Left lung (tissue), 10 donors: ENCODE measurements around the gene ADAM19. TPM values are rescaled to one million over a fixed set of nuclear protein-coding genes. Genes with fewer than 3 reads are reported as not detected.

ENCODE experiments used
- ATAC-seq: fragments of 200-7000 bp; cut with Tn5 transposase; one replicate; pipeline ENCODE4 v1.9.1; 2020; ENCODE audit warnings: moderate library complexity
- DNase-seq, 4 donors: peaks; one replicate each; pipeline ENCODE4 v3.0.0-alpha.2; 2013 to 2020
- H3K27ac ChIP-seq, 2 donors: fragments of 200-600 bp; sonication (generic) in 1 of 2; one replicate each; pipeline versions ENCODE4 v1.5.0 to v1.8.0; 2020 to 2021
- H3K27me3 ChIP-seq, 2 donors: fragments of 200-600 bp; sonication (generic) in 1 of 2; one replicate each; pipeline versions ENCODE4 v1.5.0 to v1.8.0; 2020 to 2021
- H3K36me3 ChIP-seq, 2 donors: fragments of 200-600 bp; sonication (generic) in 1 of 2; one replicate each; pipeline versions ENCODE4 v1.5.0 to v1.8.0; 2020 to 2021
- H3K4me1 ChIP-seq, 2 donors: fragments of 200-600 bp; one replicate each; pipeline ENCODE4 v1.8.0; 2021
- H3K4me3 ChIP-seq, 2 donors: fragments of 200-600 bp; sonication (generic) in 1 of 2; one replicate each; pipeline versions ENCODE4 v1.5.0 to v1.8.0; 2020 to 2021; ENCODE audit warnings: mild to moderate bottlenecking in 1 of 2
- H3K9me3 ChIP-seq, 2 donors: fragments of 200-600 bp; sonication (generic) in 1 of 2; one replicate each; pipeline versions ENCODE4 v1.5.0 to v1.8.0; 2020 to 2021
- intact Hi-C, 2 donors: fragments of 100-400 bp; cut with DNase I; formaldehyde crosslinking; loops; one replicate each; pipeline versions ENCODE4 v1.11.2 to v1.14.2; 2022
- polyA plus RNA-seq, 6 donors: library from polyadenylated mRNA; unstranded; fragments of 120-200 nt; gene quantifications; one replicate each; pipeline ENCODE4 v1.2.1, GENCODE V29; 2013; ENCODE audit not compliant: insufficient read length in 6 of 6
- total RNA-seq, 2 donors: library from RNA; stranded (reverse); fragmentation: NEBNext Ultra II Directional; extraction: Animal tissue kit (Norgen Biotek cat#: 25700); gene quantifications; one replicate each; pipeline ENCODE4 v1.2.1, GENCODE V29; 2021
- TF ChIP-seq, protein P1 (sequence below), 2 donors: fragments of 200-600 bp; sonication (generic) in 1 of 2; IDR thresholded peaks; one replicate each; pipeline versions ENCODE4 v1.5.0 to v1.8.0; 2021; ENCODE audit warnings: antibody characterized with exemption in 2 of 2
- donor health status: DM: no; HTN: yes; CAD: no.
- donor health status: DM: no; HTN: no; CAD: no.

ADAM19 gene
- total and polyA plus RNA-seq, 8 donors = 14.9 to 21.5 (median 19.2) TPM

DNA sequence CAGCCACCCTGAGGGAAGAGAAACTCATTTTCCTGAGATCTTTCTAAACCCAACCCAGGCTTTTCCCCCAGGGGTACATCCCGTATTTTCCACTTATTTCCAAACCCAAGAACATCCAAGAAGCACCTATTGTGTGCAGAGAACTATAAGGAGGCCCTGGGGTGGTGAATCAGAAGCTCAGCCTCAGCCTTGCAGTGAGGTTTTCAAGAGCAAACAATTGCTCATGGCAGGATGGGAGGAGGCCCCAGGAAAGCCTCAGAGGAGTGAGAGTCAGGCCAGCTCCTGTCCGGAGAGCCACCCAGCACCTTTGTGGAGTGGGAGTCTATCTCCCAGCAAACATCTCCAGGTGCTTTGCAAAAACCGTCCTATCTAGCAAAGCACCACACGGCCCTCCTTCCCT, 96.4 kb downstream of the ADAM19 start:
- intact Hi-C loops = no loop called here
- Histone ChIP-seq H3K4me3 (no peak overlapping the region), H3K27me3 (no peaks in the 10 kb centered on the region), H3K36me3 (peaks cover 0 to 43% of the 10 kb centered on the region in 2 donors), H3K27ac (no peak overlapping the region), H3K9me3 (no peaks in the 10 kb centered on the region), H3K4me1 (peaks cover 0 to 5% of the 10 kb centered on the region in 2 donors)
- no peak for ATAC-seq
- DNase-seq = no peak
- TF ChIP-seq, protein P1, sequence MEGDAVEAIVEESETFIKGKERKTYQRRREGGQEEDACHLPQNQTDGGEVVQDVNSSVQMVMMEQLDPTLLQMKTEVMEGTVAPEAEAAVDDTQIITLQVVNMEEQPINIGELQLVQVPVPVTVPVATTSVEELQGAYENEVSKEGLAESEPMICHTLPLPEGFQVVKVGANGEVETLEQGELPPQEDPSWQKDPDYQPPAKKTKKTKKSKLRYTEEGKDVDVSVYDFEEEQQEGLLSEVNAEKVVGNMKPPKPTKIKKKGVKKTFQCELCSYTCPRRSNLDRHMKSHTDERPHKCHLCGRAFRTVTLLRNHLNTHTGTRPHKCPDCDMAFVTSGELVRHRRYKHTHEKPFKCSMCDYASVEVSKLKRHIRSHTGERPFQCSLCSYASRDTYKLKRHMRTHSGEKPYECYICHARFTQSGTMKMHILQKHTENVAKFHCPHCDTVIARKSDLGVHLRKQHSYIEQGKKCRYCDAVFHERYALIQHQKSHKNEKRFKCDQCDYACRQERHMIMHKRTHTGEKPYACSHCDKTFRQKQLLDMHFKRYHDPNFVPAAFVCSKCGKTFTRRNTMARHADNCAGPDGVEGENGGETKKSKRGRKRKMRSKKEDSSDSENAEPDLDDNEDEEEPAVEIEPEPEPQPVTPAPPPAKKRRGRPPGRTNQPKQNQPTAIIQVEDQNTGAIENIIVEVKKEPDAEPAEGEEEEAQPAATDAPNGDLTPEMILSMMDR (IDR thresholded peaks at IDR 0.05) = no peak

DNA sequence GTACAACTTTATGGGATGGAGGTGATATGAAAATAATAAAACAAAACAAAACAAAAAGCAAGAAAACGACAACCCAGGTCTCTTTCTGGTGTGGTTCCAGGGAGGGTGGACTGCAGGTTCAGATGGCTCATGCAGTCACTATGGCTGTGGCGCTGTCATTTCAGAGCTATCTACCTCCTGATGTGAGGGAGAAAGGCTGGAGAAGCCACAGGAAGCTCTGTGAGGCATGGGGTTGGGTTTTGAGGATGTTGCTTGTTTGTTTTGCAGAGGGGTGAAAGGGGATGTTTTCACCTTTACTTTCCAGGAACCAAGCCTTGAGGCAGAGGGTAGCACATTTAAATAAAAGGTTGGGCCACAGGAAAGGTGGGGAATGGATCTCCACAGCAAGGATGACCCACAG, 96.8 kb downstream of the ADAM19 start:
- intact Hi-C loops = no loop called here
- no peak overlapping the region for H3K27ac ChIP-seq
- TF ChIP-seq, protein P1 (IDR thresholded peaks at IDR 0.05) = no peak
- no peaks in the 10 kb centered on the region for H3K9me3 ChIP-seq
- no peak overlapping the region for H3K4me3 ChIP-seq
- no peak for DNase-seq
- peaks cover 0 to 39% of the 10 kb centered on the region in 2 donors for H3K36me3 ChIP-seq
- H3K4me1 ChIP-seq = peaks cover 0 to 5% of the 10 kb centered on the region in 2 donors
- ATAC-seq = no peak
- H3K27me3 ChIP-seq = no peaks in the 10 kb centered on the region

DNA sequence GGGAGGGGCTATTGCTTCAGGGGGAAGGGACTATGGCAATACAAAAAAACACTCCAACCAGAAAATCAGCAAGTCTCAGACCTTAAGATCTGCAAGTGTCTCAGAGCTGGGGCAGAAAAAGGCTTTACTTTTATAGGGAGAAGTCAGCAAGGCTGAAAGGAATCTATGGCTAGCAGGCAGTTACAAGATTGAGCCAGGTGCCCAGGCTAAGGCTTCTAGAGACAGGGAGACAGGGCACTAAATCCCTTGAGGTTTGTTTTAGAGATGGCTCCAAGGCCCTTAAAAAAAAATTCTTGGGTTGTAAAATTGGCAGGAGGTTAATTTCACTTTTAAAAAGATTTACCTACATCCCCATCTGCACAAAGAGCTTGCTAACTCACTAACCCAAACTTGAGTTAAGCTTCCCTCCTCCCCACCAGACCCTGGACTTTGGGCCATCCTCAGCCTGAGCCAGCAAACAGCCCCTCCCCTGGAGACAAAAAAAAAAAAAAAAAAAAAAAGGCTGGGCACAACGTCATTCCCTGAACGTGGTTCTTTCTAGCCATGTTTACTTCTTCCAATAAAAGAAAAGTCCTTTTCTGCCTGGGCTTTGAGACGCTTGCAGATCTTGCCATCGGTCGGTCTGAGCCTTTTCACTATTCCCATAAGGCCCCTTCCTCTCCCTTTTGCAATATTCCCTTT, 97.6 kb downstream of the ADAM19 start:
- DNase-seq = no peak
- H3K36me3 ChIP-seq = peaks cover 0 to 31% of the 10 kb centered on the region in 2 donors
- H3K9me3 ChIP-seq = no peaks in the 10 kb centered on the region
- intact Hi-C loops = no loop called here
- H3K4me1 ChIP-seq = peaks cover 0 to 13% of the 10 kb centered on the region in 2 donors
- no peak overlapping the region for H3K4me3 ChIP-seq
- no peak for ATAC-seq
- no peak overlapping the region for H3K27ac ChIP-seq
- no peaks in the 10 kb centered on the region for H3K27me3 ChIP-seq
- TF ChIP-seq, protein P1 (IDR thresholded peaks at IDR 0.05) = no peak

- peaks cover 0 to 28% of the 10 kb centered on the region in 2 donors for H3K36me3 ChIP-seq
- no peak overlapping the region for H3K4me3 ChIP-seq
- no peaks in the 10 kb centered on the region for H3K9me3 ChIP-seq
- TF ChIP-seq, protein P1 (IDR thresholded peaks at IDR 0.05) = peak; percentile 70 to 77
- intact Hi-C loops = no loop called here
- peaks cover 0 to 15% of the 10 kb centered on the region in 2 donors for H3K4me1 ChIP-seq
- ATAC-seq = peak; percentile 88
- no peaks in the 10 kb centered on the region for H3K27me3 ChIP-seq
- DNase-seq = peak in 1 of 4 donors; percentile 51
- H3K27ac ChIP-seq = no peak overlapping the region
Observed at GRCh38 chr5:157476702-157477408, 98.7 kb downstream of the ADAM19 start.

DNA sequence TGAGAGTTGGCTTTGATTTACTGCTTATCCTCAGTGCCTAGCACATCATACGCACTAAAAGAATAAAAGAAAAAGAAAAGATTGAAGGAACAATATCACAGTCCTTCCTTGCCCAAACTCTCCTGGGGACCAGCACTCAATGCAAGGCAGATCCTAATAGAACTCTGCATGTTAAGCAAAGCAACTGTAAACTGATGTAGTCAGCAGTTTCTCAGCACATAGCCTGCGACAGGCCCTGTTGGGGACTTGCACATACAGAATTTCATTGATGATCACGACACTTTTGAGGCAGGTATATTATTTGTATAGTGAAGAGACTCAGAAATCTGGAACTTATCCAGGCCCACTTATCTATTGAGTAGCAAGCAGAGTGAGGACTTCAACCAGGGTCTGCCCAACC, 100.1 kb downstream of the ADAM19 start:
- TF ChIP-seq, protein P1 (IDR thresholded peaks at IDR 0.05) = no peak

More for the DNA sequence above, 100.1 kb downstream of the ADAM19 start:
- peaks cover 0 to 14% of the 10 kb centered on the region in 2 donors for H3K36me3 ChIP-seq
- no peaks in the 10 kb centered on the region for H3K9me3 ChIP-seq
- no peak for DNase-seq
- no peak overlapping the region for H3K27ac ChIP-seq
- H3K4me3 ChIP-seq = no peak overlapping the region
- peaks cover 0 to 15% of the 10 kb centered on the region in 2 donors for H3K4me1 ChIP-seq
- intact Hi-C loops = no loop called here
- H3K27me3 ChIP-seq = no peaks in the 10 kb centered on the region
- no peak for ATAC-seq
